Activated CD8-positive, alpha-beta T cell treated with anti-CD3 and anti-CD28 coated beads, Interleukin-2, amount 10 ng/mL, durations not matched to agents 7 days and 5 days (primary cell): Measurements from ENCODE around the gene DOC2B. TPM values are rescaled to one million over a fixed set of nuclear protein-coding genes. Genes with fewer than 3 reads are reported as not detected.
"Not testable (repeated sequence)": the region's sequence is repeated elsewhere in the genome, so short reads cannot be mapped to it uniquely, and the experiment has no call there.

Experiments used
- ATAC-seq: fragments of 150-1000 bp; cut with Tn5 transposase; one replicate; pipeline ENCODE4 v1.10.0; 2021; ENCODE audit warnings: moderate library complexity
- CTCF ChIA-PET: fragments of 350-600 bp; sonication (Branson Sonifier 250); formaldehyde crosslinking; loops from one replicate; lab custom pipeline; 2021; ENCODE audit warnings: antibody characterized with exemption; lab: Charles Lee
- POLR2A ChIA-PET: fragments of 350-600 bp; sonication (Branson Sonifier 250); formaldehyde crosslinking; loops from one replicate; lab custom pipeline; 2021; ENCODE audit warnings: antibody characterized with exemption; lab: Charles Lee
- DNase-seq: peaks from one replicate; pipeline ENCODE4 v3.0.0-alpha.2; 2020
- H3K27ac Mint-ChIP-seq: one replicate; pipeline ENCODE4 v1.8.0; 2021; ENCODE audit warnings: mild to moderate bottlenecking, mixed read lengths
- H3K27me3 Mint-ChIP-seq: one replicate; pipeline ENCODE4 v1.8.0; 2021; ENCODE audit warnings: low read depth, mixed read lengths
- H3K36me3 Mint-ChIP-seq: one replicate; pipeline ENCODE4 v1.8.0; 2021; ENCODE audit warnings: low read depth, mixed read lengths
- H3K4me1 Mint-ChIP-seq: one replicate; pipeline ENCODE4 v1.8.0; 2021; ENCODE audit warnings: low read depth, mixed read lengths
- H3K4me3 Mint-ChIP-seq: one replicate; pipeline ENCODE4 v1.8.0; 2021; ENCODE audit warnings: mild to moderate bottlenecking, mixed read lengths
- H3K9me3 Mint-ChIP-seq: one replicate; pipeline ENCODE4 v1.8.0; 2022; ENCODE audit warnings: mixed read lengths; ENCODE audit not compliant: insufficient read depth
- total RNA-seq, 2 experiments: library from RNA; stranded (reverse); gene quantifications; one replicate each; pipeline ENCODE4 v1.2.3, GENCODE V29; 2021

DOC2B gene
- total RNA-seq, 2 experiments from 2014 or later, result not detected

DNA sequence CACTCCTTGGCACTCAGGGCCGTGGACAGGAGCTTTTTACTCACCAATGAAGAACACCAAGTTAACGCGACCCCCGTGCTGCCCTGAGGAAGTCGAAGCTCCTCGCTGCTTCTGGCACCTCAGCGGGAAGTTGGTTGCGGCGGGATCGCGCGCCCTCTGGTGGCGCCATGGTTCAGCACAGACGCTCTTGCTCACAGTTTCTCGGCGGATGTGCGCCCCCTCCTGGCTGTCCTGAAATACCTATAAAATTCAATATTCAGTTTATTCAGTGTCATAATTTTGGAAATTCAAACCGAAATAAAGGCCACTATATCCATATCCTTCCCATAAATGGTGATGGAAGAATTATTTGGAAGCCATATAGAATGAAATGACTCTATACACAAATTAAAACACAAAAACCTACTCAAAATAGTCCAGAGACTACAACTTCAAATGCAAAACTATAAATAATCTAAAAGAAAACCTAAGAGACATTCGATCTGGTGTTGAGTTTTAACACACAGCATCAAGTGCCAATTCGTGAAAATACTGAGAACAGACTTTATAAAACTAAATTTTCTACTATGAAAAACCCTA lies 63.0 kb downstream of the DOC2B start:
- H3K4me1 Mint-ChIP-seq, H3K9me3 Mint-ChIP-seq, DNase-seq, H3K36me3 Mint-ChIP-seq, POLR2A ChIA-PET, CTCF ChIA-PET, H3K27me3 Mint-ChIP-seq, H3K4me3 Mint-ChIP-seq, H3K27ac Mint-ChIP-seq, ATAC-seq: not testable (repeated sequence)

- H3K9me3 Mint-ChIP-seq, ATAC-seq, H3K27me3 Mint-ChIP-seq, CTCF ChIA-PET, H3K27ac Mint-ChIP-seq, H3K4me1 Mint-ChIP-seq, H3K4me3 Mint-ChIP-seq, POLR2A ChIA-PET, DNase-seq, H3K36me3 Mint-ChIP-seq: not testable (repeated sequence)
Measured at GRCh38 chr17:113111-113510, 68.3 kb downstream of the DOC2B start.

Other genes starting within 250 kb of the DOC2B start
- gene SCGB1C2, start 44.1 kb downstream of the DOC2B start, total RNA-seq, result not detected
- gene RPH3AL, start 171.2 kb upstream of the DOC2B start, total RNA-seq, result 1 to 10 TPM; 2.5 to 3.8 TPM